ENCODE data around the gene PTPRD.

GRCh38 chr9:9912459-9912858, 700.3 kb downstream of the PTPRD start:
- peak; percentile 13 for TF ChIP-seq CTCF (IDR thresholded peaks at IDR 0.05)
- no peak for TF ChIP-seq EZH2 (IDR thresholded peaks at IDR 0.05; ENCODE audit: borderline replicate concordance, insufficient read depth, low read depth, low read length, poor library complexity, severe bottlenecking)

All from B cell (primary cell).